ENCODE results near the gene GRM3. TPM values are rescaled to one million over a fixed set of nuclear protein-coding genes. Genes with fewer than 3 reads are reported as not detected.
"Not testable (repeated sequence)": the region's sequence is repeated elsewhere in the genome, so short reads cannot be mapped to it uniquely, and the experiment has no call there.

Gene GRM3
- total RNA-seq: not detected
- long read RNA-seq: 0 reads

GRCh38 chr7:86643561-86644281 is at the start of gene GRM3:
Gene GRM3, plus strand, starts transcription at chr7:86643909. Its CDS starts 121,237 bp downstream, at chr7:86765146.
- DNase-seq (ENCODE audit: missing footprints) (peak; percentile 56), ATAC-seq (peak; percentile 69)
- intact Hi-C loops (cut with DNase I): no loop called here

GRCh38 chr7:86598311-86598710 is 45.4 kb upstream of the GRM3 start:
- no peak for DNase-seq (ENCODE audit: missing footprints)
- no peak for ATAC-seq
- intact Hi-C loops (cut with DNase I): no loop called here

DNA sequence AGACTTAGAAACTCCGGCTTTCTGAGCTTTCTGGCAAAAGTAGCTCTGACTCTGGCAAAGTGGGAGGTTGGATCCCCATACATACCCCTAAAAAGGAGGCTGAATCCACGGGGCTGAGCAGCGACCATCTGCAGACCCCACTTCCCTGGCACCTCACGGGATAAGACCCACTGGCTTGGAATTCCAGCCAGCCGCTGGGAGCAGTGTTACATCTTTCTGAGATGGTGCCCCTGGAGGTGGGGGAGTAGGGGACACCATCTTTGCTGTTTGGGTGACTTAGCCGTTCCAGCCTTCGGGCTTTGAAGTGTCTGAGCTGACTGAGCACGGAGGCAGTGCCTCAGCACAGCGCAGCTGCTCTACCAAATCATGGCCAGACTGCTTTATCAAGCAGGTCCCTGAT is 45.0 kb upstream of the GRM3 start:
- no peak for ATAC-seq
- intact Hi-C loops (cut with DNase I): no loop called here

GRCh38 chr7:86600506-86601290 is 43.0 kb upstream of the GRM3 start:
- intact Hi-C loops (cut with DNase I): no loop called here
- ATAC-seq (no peak), DNase-seq (ENCODE audit: missing footprints) (no peak)

More for the DNA sequence above, 45.0 kb upstream of the GRM3 start:
- no peak for DNase-seq (ENCODE audit: missing footprints)

DNA sequence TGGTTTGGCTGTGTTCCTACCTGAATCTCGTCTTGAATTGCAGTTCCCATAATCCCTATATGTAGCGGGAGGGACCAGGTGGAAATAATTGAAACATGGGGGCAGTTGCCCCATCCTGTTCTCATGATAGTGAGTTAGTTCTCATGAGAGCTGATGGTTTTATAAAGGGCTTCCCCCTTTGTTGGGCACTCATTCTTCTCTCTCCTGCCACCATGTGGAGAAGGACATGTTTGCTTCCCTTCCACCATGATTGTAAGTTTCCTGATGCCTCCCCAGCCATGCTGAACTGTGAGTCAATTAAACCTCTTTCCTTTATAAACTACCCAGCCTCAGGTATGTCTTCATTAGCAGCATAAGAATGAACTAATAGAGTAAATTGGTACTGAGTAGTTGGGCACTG is 28.0 kb upstream of the GRM3 start:
- intact Hi-C loops (cut with DNase I); ATAC-seq; DNase-seq (ENCODE audit: missing footprints): not testable (repeated sequence)

- ATAC-seq (peak; percentile 10), DNase-seq (ENCODE audit: missing footprints) (no peak)
- intact Hi-C loops (cut with DNase I): no loop called here
Observed at GRCh38 chr7:86644282-86645224, 844 bp downstream of the GRM3 start.

DNA sequence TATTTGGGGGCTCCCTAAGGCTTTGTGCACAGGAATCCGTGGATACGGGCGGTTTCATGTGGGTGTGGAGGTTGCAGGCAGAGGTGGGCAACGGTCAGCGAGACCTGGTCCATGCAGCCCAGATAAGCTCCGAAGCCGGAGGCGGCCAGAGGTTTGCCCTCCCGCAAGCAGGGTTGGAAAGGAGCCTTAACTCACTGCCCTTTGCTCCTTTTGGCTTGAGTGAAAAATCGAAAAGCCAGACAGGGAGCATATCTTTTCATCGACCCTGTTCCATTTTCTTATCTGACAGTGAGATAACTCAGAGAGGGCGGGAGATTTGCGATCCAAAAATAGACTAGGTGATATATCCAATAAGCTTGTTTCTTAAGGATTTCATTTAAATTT is 1.5 kb downstream of the GRM3 start:
- DNase-seq (ENCODE audit: missing footprints) (no peak), ATAC-seq (no peak)
- intact Hi-C loops (cut with DNase I): no loop called here

DNA sequence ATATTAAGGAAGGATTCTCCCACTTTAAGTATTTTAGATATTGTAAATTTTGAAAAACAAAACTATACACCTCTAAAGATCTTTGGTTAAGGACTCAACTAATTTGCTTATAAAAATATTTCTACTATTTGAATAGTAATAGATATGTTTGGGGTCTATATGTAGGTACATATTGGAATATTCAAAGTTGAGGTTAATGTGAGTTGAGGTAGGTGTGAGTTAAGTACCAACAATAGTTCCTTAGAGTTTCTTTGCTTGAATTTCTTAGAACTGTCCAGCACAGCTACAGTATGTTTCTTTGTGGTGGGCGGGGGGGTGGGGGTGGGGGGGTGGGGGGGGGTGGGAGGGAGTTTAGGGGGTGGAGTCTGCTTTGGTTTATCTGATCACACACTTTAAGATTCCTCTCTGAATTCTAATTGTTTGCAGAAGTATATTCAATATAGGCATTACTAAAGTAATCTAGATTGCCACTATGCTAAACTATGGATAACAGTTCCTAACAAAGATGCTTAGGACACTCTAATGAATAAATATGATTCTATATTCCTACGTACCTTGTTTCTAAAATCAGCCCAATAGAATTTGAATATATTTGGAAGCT is 2.1 kb downstream of the GRM3 start:
- intact Hi-C loops (cut with DNase I): no loop called here
- no peak for ATAC-seq
- DNase-seq (ENCODE audit: missing footprints): no peak

GRCh38 chr7:86647385-86648094 is 3.8 kb downstream of the GRM3 start:
- no peak for DNase-seq (ENCODE audit: missing footprints)
- no peak for ATAC-seq
- intact Hi-C loops (cut with DNase I): no loop called here

- intact Hi-C loops (cut with DNase I): no loop called here
- DNase-seq (ENCODE audit: missing footprints) (no peak), ATAC-seq (no peak)
Observed at GRCh38 chr7:86648169-86648568, 4.5 kb downstream of the GRM3 start.

DNA sequence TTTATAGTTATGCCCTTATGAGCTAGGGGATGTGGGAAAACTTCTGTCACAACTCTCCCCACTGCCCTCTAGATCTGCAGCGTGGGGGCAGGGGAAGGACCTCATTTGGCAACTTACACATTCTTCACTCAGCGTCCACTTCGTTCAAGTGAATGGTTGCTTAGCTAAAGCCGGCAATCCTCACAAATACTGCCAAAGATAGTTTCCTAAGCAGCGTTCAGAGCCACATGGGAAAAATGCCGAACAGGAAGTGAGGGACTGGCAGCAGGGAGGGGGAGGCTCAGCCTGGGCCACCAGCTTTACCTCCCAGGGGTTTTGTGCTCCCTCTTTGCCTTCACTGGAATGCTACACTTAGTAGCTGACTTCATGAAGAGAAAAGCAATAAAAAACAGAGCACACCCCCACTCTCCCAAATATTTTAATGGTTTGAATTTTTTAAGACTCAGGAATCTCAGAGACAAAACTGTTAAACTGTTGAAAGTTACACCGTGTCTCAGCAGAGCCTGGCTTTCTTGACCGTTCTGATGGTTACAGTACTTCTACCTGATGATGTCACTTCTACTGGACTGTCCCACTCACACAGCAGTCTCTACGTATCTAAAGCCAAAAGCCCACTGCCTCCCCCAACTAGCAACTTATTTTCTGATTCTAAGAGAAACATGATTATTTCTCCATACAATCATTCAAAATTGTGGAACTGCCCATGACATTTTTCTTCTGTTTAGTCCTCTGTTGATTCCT is 10.4 kb downstream of the GRM3 start:
- DNase-seq (ENCODE audit: missing footprints) (no peak), ATAC-seq (peak; percentile 78)
- intact Hi-C loops (cut with DNase I): no loop called here

- ATAC-seq (no peak), DNase-seq (ENCODE audit: missing footprints) (no peak)
- intact Hi-C loops (cut with DNase I): no loop called here
Observed at GRCh38 chr7:86657948-86658347, 14.2 kb downstream of the GRM3 start.

DNA sequence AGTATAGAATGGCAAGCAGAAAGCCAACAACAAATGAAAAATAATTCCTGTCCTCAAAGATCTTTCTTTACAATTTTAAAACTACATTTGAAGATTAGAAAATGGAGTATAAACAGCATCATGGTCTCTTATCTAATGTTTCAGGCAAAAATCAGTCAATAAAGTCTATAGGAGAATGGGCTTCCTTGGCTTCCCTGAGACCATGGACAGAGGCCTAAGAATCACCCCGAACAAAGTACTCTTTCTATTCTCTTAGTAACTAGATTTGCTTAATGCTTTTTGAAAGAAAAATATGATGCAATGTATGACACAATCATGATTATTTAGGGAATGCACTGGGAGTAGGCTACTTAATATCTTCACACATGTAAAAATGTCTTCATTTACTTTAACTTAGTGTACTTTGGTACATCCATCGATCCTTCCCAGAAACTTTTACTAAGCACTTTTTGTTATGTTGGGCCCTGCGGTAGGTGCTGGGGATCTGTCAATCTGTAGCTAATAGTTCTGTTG is 17.3 kb downstream of the GRM3 start:
- ATAC-seq (no peak), DNase-seq (ENCODE audit: missing footprints) (no peak)
- intact Hi-C loops (cut with DNase I): no loop called here

GRCh38 chr7:86664486-86664885 is 20.8 kb downstream of the GRM3 start:
- ATAC-seq (no peak), DNase-seq (ENCODE audit: missing footprints) (no peak)
- intact Hi-C loops (cut with DNase I): no loop called here

DNA sequence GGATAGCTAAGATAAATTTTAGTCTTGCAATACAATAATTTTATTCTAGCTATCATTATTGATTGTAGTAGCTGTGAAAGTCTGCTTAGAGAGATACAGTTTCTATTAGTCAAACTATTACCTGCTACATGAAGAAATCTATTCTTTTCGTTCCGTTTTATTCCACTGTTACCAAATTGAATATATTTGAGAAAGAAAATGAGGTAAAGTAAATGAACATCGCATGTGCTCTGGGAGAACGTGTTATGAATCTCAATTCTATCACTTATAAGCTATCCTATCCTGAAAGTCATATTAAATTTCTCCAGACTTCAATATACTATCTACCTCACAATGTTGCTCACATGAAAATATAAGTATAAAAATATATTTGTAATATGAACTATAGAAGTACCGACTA is 21.3 kb downstream of the GRM3 start:
- DNase-seq (ENCODE audit: missing footprints) (no peak), ATAC-seq (no peak)
- intact Hi-C loops (cut with DNase I): no loop called here

DNA sequence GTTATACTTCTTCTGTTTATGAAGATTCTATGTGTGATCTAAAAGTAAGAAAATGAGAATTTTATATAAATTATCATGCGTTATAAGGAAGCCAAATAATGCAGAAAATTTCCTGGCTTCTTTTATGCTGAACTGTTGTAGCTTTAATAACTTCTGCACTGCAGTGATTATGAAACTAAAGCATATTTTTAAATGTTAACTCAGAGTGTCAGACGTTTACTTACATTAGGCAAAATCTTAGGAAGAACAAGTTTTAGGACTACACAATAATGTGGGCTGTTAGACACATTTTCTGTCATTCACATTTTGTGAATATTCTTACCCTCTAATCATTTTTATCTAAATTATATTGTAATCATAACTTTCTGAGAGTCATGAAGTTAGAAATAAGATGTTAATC is 22.0 kb downstream of the GRM3 start:
- DNase-seq (ENCODE audit: missing footprints): no peak
- intact Hi-C loops (cut with DNase I): no loop called here
- ATAC-seq: no peak

DNA sequence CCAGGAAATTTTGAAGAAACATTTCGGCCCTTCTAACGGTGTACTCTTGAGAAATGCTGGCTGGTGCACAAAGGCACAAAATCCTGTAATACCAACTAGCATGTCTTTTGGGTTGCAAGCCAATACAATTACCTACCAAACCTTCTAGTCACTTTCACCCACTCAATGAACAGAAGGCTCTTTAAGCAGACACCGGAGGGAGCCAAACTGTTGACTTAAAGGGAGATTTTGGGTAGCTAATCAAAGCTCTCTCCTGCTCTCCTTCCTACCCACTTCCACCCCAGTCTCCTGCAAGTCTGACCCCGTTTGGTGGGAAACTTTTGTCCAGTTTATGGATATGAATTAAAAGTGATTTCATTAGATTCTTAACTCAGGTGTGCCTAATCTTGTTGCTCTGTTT is 24.0 kb downstream of the GRM3 start:
- intact Hi-C loops (cut with DNase I): no loop called here
- ATAC-seq: no peak

More for the DNA sequence above, 24.0 kb downstream of the GRM3 start:
- DNase-seq (ENCODE audit: missing footprints): no peak
